ENCODE results near the gene BICRAL. TPM values are rescaled to one million over a fixed set of nuclear protein-coding genes. Genes with fewer than 3 reads are reported as not detected.

BICRAL gene
- total RNA-seq, 1 donor from 2014 or later: 6.2 TPM

- H3K4me1 Mint-ChIP-seq: no peaks in the 10 kb centered on the region
- H3K36me3 Mint-ChIP-seq (ENCODE audit: low read depth): no peaks in the 10 kb centered on the region
- no peak overlapping the region for H3K27ac Mint-ChIP-seq (ENCODE audit: unreplicated experiment)
- DNase-seq (ENCODE audit: low read depth, low spot score): no peak
- TF ChIP-seq CTCF (conservative IDR thresholded peaks at IDR 0.05): no peak
- no peaks in the 10 kb centered on the region for H3K9me3 Mint-ChIP-seq
- no peaks in the 10 kb centered on the region for H3K27me3 Mint-ChIP-seq (ENCODE audit: low read depth)
- H3K4me3 Mint-ChIP-seq: no peak overlapping the region
Observed at GRCh38 chr6:42818416-42818815, 36.6 kb downstream of the BICRAL start.

- DNase-seq (ENCODE audit: low read depth, low spot score): no peak
- no peak overlapping the region for H3K27ac Mint-ChIP-seq (ENCODE audit: unreplicated experiment)
- no peak for TF ChIP-seq CTCF (conservative IDR thresholded peaks at IDR 0.05)
Observed at GRCh38 chr6:42818878-42819277, 37.0 kb downstream of the BICRAL start.

GRCh38 chr6:42819803-42820511 is 38.1 kb downstream of the BICRAL start:
- no peaks in the 10 kb centered on the region for H3K4me1 Mint-ChIP-seq
- H3K36me3 Mint-ChIP-seq (ENCODE audit: low read depth): no peaks in the 10 kb centered on the region
- H3K27ac Mint-ChIP-seq (ENCODE audit: unreplicated experiment): no peak overlapping the region
- H3K9me3 Mint-ChIP-seq: no peaks in the 10 kb centered on the region
- no peak for DNase-seq (ENCODE audit: low read depth, low spot score)
- H3K27me3 Mint-ChIP-seq (ENCODE audit: low read depth): no peaks in the 10 kb centered on the region
- TF ChIP-seq CTCF (conservative IDR thresholded peaks at IDR 0.05): peak; percentile 35
- no peak overlapping the region for H3K4me3 Mint-ChIP-seq

More at GRCh38 chr6:42818878-42819277, 37.0 kb downstream of the BICRAL start:
- no peaks in the 10 kb centered on the region for H3K27me3 Mint-ChIP-seq (ENCODE audit: low read depth)
- no peaks in the 10 kb centered on the region for H3K9me3 Mint-ChIP-seq
- H3K4me3 Mint-ChIP-seq: no peak overlapping the region
- no peaks in the 10 kb centered on the region for H3K36me3 Mint-ChIP-seq (ENCODE audit: low read depth)
- H3K4me1 Mint-ChIP-seq: no peaks in the 10 kb centered on the region

GRCh38 chr6:42820512-42821340 is 38.9 kb downstream of the BICRAL start:
- Mint-ChIP-seq H3K9me3 (no peaks in the 10 kb centered on the region), H3K36me3 (ENCODE audit: low read depth) (no peaks in the 10 kb centered on the region), H3K27me3 (ENCODE audit: low read depth) (no peaks in the 10 kb centered on the region), H3K4me1 (no peaks in the 10 kb centered on the region), H3K27ac (ENCODE audit: unreplicated experiment) (peak overlapping the region; percentile 39), H3K4me3 (no peak overlapping the region)
- DNase-seq (ENCODE audit: low read depth, low spot score): no peak
- TF ChIP-seq CTCF (conservative IDR thresholded peaks at IDR 0.05): no peak

GRCh38 chr6:42821341-42821668 is 39.5 kb downstream of the BICRAL start:
- no peaks in the 10 kb centered on the region for H3K36me3 Mint-ChIP-seq (ENCODE audit: low read depth)
- no peak overlapping the region for H3K4me3 Mint-ChIP-seq
- DNase-seq (ENCODE audit: low read depth, low spot score): no peak
- TF ChIP-seq CTCF (conservative IDR thresholded peaks at IDR 0.05): no peak
- H3K4me1 Mint-ChIP-seq: no peaks in the 10 kb centered on the region
- H3K27me3 Mint-ChIP-seq (ENCODE audit: low read depth): no peaks in the 10 kb centered on the region
- no peaks in the 10 kb centered on the region for H3K9me3 Mint-ChIP-seq
- peak overlapping the region; percentile 39 for H3K27ac Mint-ChIP-seq (ENCODE audit: unreplicated experiment)
